GM19372 (cell line): Measurements from ENCODE around the gene OTULIN.

ENCODE experiments used
- ATAC-seq: cut with Tn5 transposase; IDR thresholded peaks from one replicate; pipeline ENCODE4 v1.9.1; 2021; ENCODE audit warnings: mild to moderate bottlenecking, low read depth, moderate library complexity; ENCODE audit not compliant: unreplicated experiment

OTULIN gene

GRCh38 chr5:14738050-14738449 lies 73.5 kb downstream of the OTULIN start:
- ATAC-seq: no peak

- no peak for ATAC-seq
Measured at GRCh38 chr5:14739538-14739937, 75.0 kb downstream of the OTULIN start.

- no peak for ATAC-seq
Measured at GRCh38 chr5:14739981-14740380, 75.5 kb downstream of the OTULIN start.

- ATAC-seq: no peak
Measured at GRCh38 chr5:14741131-14741530, 76.6 kb downstream of the OTULIN start.

- no peak for ATAC-seq
Measured at GRCh38 chr5:14741801-14742440, 77.4 kb downstream of the OTULIN start.

GRCh38 chr5:14742498-14742897 lies 78.0 kb downstream of the OTULIN start:
- ATAC-seq: no peak

GRCh38 chr5:14743601-14744295 lies 79.2 kb downstream of the OTULIN start:
- no peak for ATAC-seq

- no peak for ATAC-seq
Measured at GRCh38 chr5:14744296-14745187, 80.0 kb downstream of the OTULIN start.

GRCh38 chr5:14745188-14745563 lies 80.7 kb downstream of the OTULIN start:
- no peak for ATAC-seq

- ATAC-seq: no peak
Measured at GRCh38 chr5:14745753-14746152, 81.2 kb downstream of the OTULIN start.

- ATAC-seq: no peak
Measured at GRCh38 chr5:14748180-14748900, 83.8 kb downstream of the OTULIN start.
